Neural cell (in vitro differentiated cells): ENCODE results near the gene PPP1R36. TPM values are rescaled to one million over a fixed set of nuclear protein-coding genes. Genes with fewer than 3 reads are reported as not detected.

Source experiments
- H2AFZ ChIP-seq: fragments of 200-600, 300-800 bp; sonication (generic), shearing (Covaris generic); 2 replicates; pipeline ENCODE4 v1.6.0; 2014; ENCODE audit warnings: low read depth, mild to moderate bottlenecking, antibody characterized with exemption, low read length, moderate library complexity
- H3F3A ChIP-seq: fragments of 200-600 bp; shearing (Covaris generic); 2 replicates; pipeline ENCODE4 v1.6.1; 2016; ENCODE audit warnings: mild to moderate bottlenecking, moderate library complexity, mixed read lengths, antibody characterized with exemption, low read length; ENCODE audit not compliant: insufficient read depth, poor library complexity, severe bottlenecking
- H3K27ac ChIP-seq: fragments of 200-600, 300-800 bp; sonication (generic), shearing (Covaris generic); 2 replicates; pipeline ENCODE4 v1.5.1; 2014; ENCODE audit warnings: mild to moderate bottlenecking, low read length, moderate library complexity
- H3K27me3 ChIP-seq: fragments of 300-800, 200-600 bp; sonication (generic), shearing (Covaris generic); 2 replicates; pipeline ENCODE4 v1.6.0; 2014; ENCODE audit warnings: mild to moderate bottlenecking, low read depth, low read length, moderate library complexity; ENCODE audit not compliant: insufficient read depth
- H3K36me3 ChIP-seq: fragments of 300-800, 200-600 bp; sonication (generic), shearing (Covaris generic); 2 replicates; pipeline ENCODE4 v1.5.1; 2014; ENCODE audit warnings: mild to moderate bottlenecking, antibody characterized with exemption, low read length, moderate library complexity; ENCODE audit not compliant: insufficient read depth
- H3K4me2 ChIP-seq: fragments of 300-800, 200-600 bp; sonication (generic), shearing (Covaris generic); 2 replicates; pipeline ENCODE4 v1.6.0; 2014; ENCODE audit warnings: mild to moderate bottlenecking, low read length
- H3K4me3 ChIP-seq: fragments of 300-800, 200-600 bp; sonication (generic), shearing (Covaris generic); 2 replicates; pipeline ENCODE4 v1.5.1; 2014; ENCODE audit warnings: mild to moderate bottlenecking, low read length, moderate library complexity
- H3K79me2 ChIP-seq: fragments of 200-600 bp; shearing (Covaris generic); replicated peaks from 2 replicates; pipeline ENCODE4 v1.6.0; 2014; ENCODE audit warnings: mild to moderate bottlenecking, low read length, moderate library complexity; ENCODE audit not compliant: insufficient read depth
- H3K9ac ChIP-seq: fragments of 300-800, 200-600 bp; sonication (generic), shearing (Covaris generic); 2 replicates; pipeline ENCODE4 v1.6.1; 2016; ENCODE audit warnings: mild to moderate bottlenecking, low read length, mixed read lengths
- H3K9me2 ChIP-seq: fragments of 200-600 bp; shearing (Covaris generic); 2 replicates; pipeline ENCODE4 v1.6.1; 2016; ENCODE audit warnings: mild to moderate bottlenecking, low read length, mixed read lengths; ENCODE audit not compliant: insufficient read depth
- H3K9me3 ChIP-seq: fragments of 200-600, 300-800 bp; sonication (generic), shearing (Covaris generic); 2 replicates; pipeline ENCODE4 v1.6.1; 2016; ENCODE audit warnings: mild to moderate bottlenecking, mixed run types, low read length, moderate library complexity, mixed read lengths
- H4K20me1 ChIP-seq: fragments of 200-600 bp; shearing (Covaris generic); 2 replicates; pipeline ENCODE4 v1.6.1; 2016; ENCODE audit warnings: mild to moderate bottlenecking, mixed run types; ENCODE audit not compliant: insufficient read depth
- CTCF ChIP-seq: fragments of 450-650 bp; IDR thresholded peaks from 2 replicates; pipeline ENCODE4 v1.5.1; 2014; ENCODE audit warnings: antibody characterized with exemption, mild to moderate bottlenecking, moderate library complexity; ENCODE audit not compliant: poor library complexity, severe bottlenecking
- EP300 ChIP-seq: fragments of 450-650 bp; conservative IDR thresholded peaks from 2 replicates; pipeline ENCODE4 v1.6.1; 2014; ENCODE audit warnings: antibody characterized with exemption, mild to moderate bottlenecking, moderate library complexity; ENCODE audit not compliant: poor library complexity, severe bottlenecking
- EZH2 ChIP-seq: fragments of 200-600, 300-800 bp; shearing (Covaris generic), sonication (generic); IDR thresholded peaks from 2 replicates; pipeline ENCODE4 v1.6.1; 2014; ENCODE audit warnings: antibody characterized with exemption, low read length, borderline replicate concordance, mild to moderate bottlenecking; ENCODE audit not compliant: insufficient read depth, poor library complexity, severe bottlenecking
- MXI1 ChIP-seq: fragments of 450-650 bp; conservative IDR thresholded peaks from 2 replicates; pipeline ENCODE4 v1.6.1; 2014; ENCODE audit warnings: antibody characterized with exemption, mild to moderate bottlenecking; ENCODE audit not compliant: poor library complexity, severe bottlenecking
- POLR2AphosphoS5 ChIP-seq: IDR thresholded peaks from 2 replicates; pipeline ENCODE4 v1.6.1; 2012
- RAD21 ChIP-seq: fragments of 450-650 bp; conservative IDR thresholded peaks from 2 replicates; pipeline ENCODE4 v1.6.1; 2014; ENCODE audit warnings: antibody characterized with exemption, mild to moderate bottlenecking, moderate library complexity
- REST ChIP-seq: IDR thresholded peaks from 2 replicates; pipeline ENCODE4 v1.6.1; 2012; ENCODE audit warnings: borderline replicate concordance
- SMC3 ChIP-seq: fragments of 450-650 bp; conservative IDR thresholded peaks from 2 replicates; pipeline ENCODE4 v1.6.1; 2014; ENCODE audit warnings: antibody characterized with exemption, mild to moderate bottlenecking, moderate library complexity; ENCODE audit not compliant: poor library complexity
- TAF1 ChIP-seq: IDR thresholded peaks from 2 replicates; pipeline ENCODE4 v1.6.1; 2012; ENCODE audit warnings: low read depth
- polyA plus RNA-seq: library from polyadenylated mRNA; depleted of rRNA; stranded (reverse); fragments of >200 nt; gene quantifications from 2 replicates; pipeline ENCODE4 v1.2.3, GENCODE V29; 2014

The PPP1R36 gene
- polyA plus RNA-seq, 1 donor from 2014 or later, result not detected

- TF ChIP-seq EZH2 (no peak), EP300 (no peak), REST (no peak), POLR2AphosphoS5 (no peak), RAD21 (no peak), SMC3 (no peak)
- no peak overlapping the region for H3K4me3 ChIP-seq
- no peaks in the 10 kb centered on the region for H3K27me3 ChIP-seq
- H2AFZ ChIP-seq, result no peak overlapping the region
- H3K9me2 ChIP-seq, result no peaks in the 10 kb centered on the region
- no peaks in the 10 kb centered on the region for H3K79me2 ChIP-seq
- no peaks in the 10 kb centered on the region for H4K20me1 ChIP-seq
- no peak overlapping the region for H3K4me2 ChIP-seq
- no peaks in the 10 kb centered on the region for H3F3A ChIP-seq
- no peaks in the 10 kb centered on the region for H3K9me3 ChIP-seq
- H3K9ac ChIP-seq, result no peak overlapping the region
- H3K36me3 ChIP-seq, result no peaks in the 10 kb centered on the region
- H3K27ac ChIP-seq, result no peak overlapping the region
Observed at GRCh38 chr14:64525354-64525753, 24.4 kb upstream of the PPP1R36 start.

GRCh38 chr14:64531567-64531966 is 18.2 kb upstream of the PPP1R36 start:
- no peak for TF ChIP-seq MXI1
- TF ChIP-seq TAF1, result no peak
- no peak for TF ChIP-seq CTCF
- TF ChIP-seq EP300, result no peak
- TF ChIP-seq SMC3, result no peak
- no peak for TF ChIP-seq REST
- TF ChIP-seq EZH2, result no peak
- no peak for TF ChIP-seq RAD21
- no peak for TF ChIP-seq POLR2AphosphoS5
- no peak overlapping the region for H3K4me2 ChIP-seq
- no peak overlapping the region for H3K9ac ChIP-seq
- H3K9me2 ChIP-seq, result no peaks in the 10 kb centered on the region
- H3F3A ChIP-seq, result no peaks in the 10 kb centered on the region
- no peaks in the 10 kb centered on the region for H3K79me2 ChIP-seq
- H3K4me3 ChIP-seq, result no peak overlapping the region
- no peak overlapping the region for H3K27ac ChIP-seq
- no peak overlapping the region for H2AFZ ChIP-seq
- H3K9me3 ChIP-seq, result no peaks in the 10 kb centered on the region
- no peaks in the 10 kb centered on the region for H3K36me3 ChIP-seq
- no peaks in the 10 kb centered on the region for H4K20me1 ChIP-seq
- H3K27me3 ChIP-seq, result no peaks in the 10 kb centered on the region
